Urinary bladder (tissue), 4 donors: ENCODE data around the gene KANSL1. TPM values are rescaled to one million over a fixed set of nuclear protein-coding genes. Genes with fewer than 3 reads are reported as not detected.
A peak's percentile ranks its signal among the peaks of the same experiment; 100 is the strongest.
"Not testable (repeated sequence)": the region's sequence is repeated elsewhere in the genome, so short reads cannot be mapped to it uniquely, and the experiment has no call there.

Experiments
- DNase-seq: peaks from one replicate; pipeline ENCODE4 v3.0.0-alpha.2; 2015; ENCODE audit errors: extremely low spot score
- H3K27ac ChIP-seq: one replicate; pipeline ENCODE4 v1.5.1; 2013; ENCODE audit warnings: low read depth, mild to moderate bottlenecking, moderate library complexity
- H3K36me3 ChIP-seq: one replicate; pipeline ENCODE4 v1.6.1; 2013; ENCODE audit warnings: mild to moderate bottlenecking, moderate library complexity; ENCODE audit not compliant: insufficient read depth
- H3K4me1 ChIP-seq: one replicate; pipeline ENCODE4 v1.6.1; 2013; ENCODE audit warnings: mild to moderate bottlenecking, moderate library complexity; ENCODE audit not compliant: insufficient read depth
- H3K4me3 ChIP-seq: one replicate; pipeline ENCODE4 v1.5.1; 2013; ENCODE audit warnings: low read depth, low read length
- WGBS: extraction: QIAGEN DNeasy Blood & Tissue Kit; methylation state at CpG from one replicate; pipeline ENCODE4 v1.1.7; 2013; 5-methylcytosine and 5-hydroxymethylcytosine counted together
- polyA plus RNA-seq: library from polyadenylated mRNA; stranded (reverse); fragments of 200-250 nt; gene quantifications from one replicate; pipeline ENCODE4 v1.2.3, GENCODE V29; 2013
- total RNA-seq: library from RNA; depleted of rRNA; stranded (reverse); fragments of >200 nt; gene quantifications from one replicate; pipeline ENCODE4 v1.2.3, GENCODE V29; 2014
- donor health status: healthy with polysubstance abuse.
- donor health status: healthy.

KANSL1 gene
- total and polyA plus RNA-seq, 2 donors, result 22.4 to 146 TPM

DNA sequence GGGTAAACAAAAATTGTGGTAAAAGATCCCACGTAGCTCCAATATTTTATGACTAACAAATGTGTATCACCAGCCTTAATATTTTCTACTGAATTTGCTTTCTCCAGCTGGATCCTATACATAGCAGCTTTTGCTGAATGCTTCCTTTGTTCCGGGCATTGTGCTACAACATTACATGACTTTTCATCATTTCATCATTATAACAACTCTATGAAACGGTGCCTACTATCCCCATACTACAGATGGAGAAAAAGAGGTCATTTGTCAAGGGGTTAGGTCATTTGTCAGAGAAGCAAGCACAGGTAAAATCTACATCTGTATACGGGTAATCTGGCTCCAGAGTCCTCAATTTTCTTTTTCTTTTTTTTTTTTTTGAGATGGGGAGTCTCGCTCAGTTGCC lies 74.3 kb downstream of the KANSL1 start:
- Histone ChIP-seq H3K36me3 (no peaks in the 10 kb centered on the region), H3K4me3 (no peak overlapping the region), H3K4me1 (peaks cover 10% of the 10 kb centered on the region), H3K27ac (no peak overlapping the region)
- no peak for DNase-seq
- WGBS, result 94% methylated on average over 5 of the region's 5 CpGs

DNA sequence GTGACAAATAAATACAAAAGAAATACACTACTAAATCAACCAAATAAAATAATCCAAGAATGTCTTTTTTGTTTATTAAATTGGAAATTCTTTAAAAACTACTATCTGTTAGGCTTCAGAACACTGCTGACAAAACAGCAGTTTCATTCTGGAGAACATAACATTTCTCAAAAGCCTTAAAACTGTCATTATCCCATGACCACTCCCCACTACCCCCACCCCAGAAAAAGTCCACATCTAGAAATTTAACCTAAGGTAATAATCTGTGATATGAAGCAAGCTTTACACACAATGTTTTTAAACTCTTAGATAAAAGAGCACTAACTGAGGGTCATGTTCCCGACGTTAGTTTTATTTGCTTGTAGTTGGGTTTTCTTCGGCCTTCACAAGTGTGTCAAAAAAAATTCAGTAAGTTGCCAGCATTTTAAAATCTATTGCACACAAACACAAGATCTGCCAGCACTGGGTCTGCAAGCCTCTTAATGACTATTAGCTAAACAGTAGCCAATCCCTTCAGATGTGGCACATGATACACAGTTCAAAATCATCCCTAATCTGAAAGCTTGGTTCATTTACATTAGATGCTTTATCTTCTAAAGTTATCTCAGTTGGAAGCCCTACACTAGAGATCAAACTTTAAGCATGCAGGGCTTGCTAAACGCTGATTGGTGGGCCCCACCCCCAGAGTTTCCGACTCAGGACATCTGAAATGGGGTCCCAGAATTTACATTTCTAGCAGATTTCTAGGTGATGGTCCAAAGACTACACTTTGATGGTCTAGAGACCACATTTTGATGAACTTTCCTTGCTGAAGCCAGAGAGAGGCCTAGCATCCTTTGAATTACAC lies 75.2 kb downstream of the KANSL1 start:
- DNase-seq, result no peak
- H3K27ac ChIP-seq, result no peak overlapping the region
- WGBS, result 18% methylated on average over 5 of the region's 5 CpGs
- peaks cover 8% of the 10 kb centered on the region for H3K4me1 ChIP-seq
- H3K4me3 ChIP-seq, result no peak overlapping the region
- no peaks in the 10 kb centered on the region for H3K36me3 ChIP-seq

DNA sequence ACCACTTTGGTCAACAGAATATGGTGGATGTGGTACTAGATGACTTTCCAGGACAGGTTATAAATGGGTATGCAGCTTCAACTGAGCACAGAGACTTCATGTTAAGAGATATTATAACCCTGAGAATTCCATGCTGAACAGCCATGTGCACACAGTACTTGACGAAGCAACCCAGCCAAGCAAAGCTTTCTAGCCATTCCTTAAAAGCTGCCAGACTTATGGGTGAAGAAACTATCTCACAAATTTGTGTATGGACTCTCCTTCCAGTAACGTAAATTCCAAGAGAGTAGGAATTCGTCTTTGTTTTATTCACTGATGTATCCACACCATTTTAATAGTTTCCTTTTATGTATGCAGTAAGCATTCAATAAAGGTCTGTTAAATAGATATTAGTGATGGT lies 76.1 kb downstream of the KANSL1 start:
- WGBS, result 47% methylated on average over 3 of the region's 3 CpGs
- DNase-seq, result no peak
- H3K4me3 ChIP-seq, result no peak overlapping the region
- H3K27ac ChIP-seq, result no peak overlapping the region
- H3K36me3 ChIP-seq, result no peaks in the 10 kb centered on the region
- H3K4me1 ChIP-seq, result peaks cover 8% of the 10 kb centered on the region

DNA sequence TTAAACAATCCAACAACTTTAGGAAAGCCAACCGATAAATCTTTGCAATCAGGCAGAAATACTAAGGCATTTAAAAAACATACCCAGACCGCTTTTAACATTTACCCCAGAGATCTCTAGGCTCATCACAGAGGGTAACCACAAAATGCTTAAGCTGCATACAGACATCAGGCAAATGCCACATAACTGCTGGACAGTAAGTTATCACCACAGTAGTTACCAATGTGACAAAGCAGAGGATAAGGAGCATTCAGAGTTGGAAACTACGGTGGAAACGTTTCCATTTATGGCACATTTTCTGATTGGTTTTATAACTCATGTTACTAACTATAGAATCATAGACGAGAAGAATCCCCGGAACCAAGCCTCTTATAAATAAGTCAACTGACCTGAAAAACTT lies 77.5 kb downstream of the KANSL1 start:
- H3K36me3 ChIP-seq, result no peaks in the 10 kb centered on the region
- 27% methylated on average over 6 of the region's 6 CpGs for WGBS
- peaks cover 6% of the 10 kb centered on the region for H3K4me1 ChIP-seq
- no peak overlapping the region for H3K4me3 ChIP-seq
- no peak for DNase-seq
- H3K27ac ChIP-seq, result no peak overlapping the region

DNA sequence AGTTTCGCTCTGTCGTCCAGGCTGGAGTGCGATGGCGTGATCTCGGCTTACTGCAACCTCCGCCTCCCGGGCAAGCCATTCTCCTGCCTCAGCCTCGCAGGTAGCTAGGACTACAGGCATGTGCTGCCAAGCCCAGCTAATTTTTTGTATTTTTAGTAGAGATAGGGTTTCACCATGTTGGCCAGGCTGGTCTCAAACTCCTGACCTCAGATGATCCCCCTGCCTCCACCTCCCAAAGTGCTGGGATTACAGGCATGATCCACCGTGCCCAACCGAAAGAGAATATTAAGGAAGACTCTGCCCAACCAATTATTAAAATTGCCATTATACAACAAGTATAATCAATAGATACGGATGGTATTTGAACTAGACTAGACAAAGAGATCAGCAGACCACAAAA lies 82.0 kb downstream of the KANSL1 start:
- not testable (repeated sequence) for H3K4me1 ChIP-seq, DNase-seq, H3K27ac ChIP-seq, H3K4me3 ChIP-seq, H3K36me3 ChIP-seq
- 95% methylated on average over 11 of the region's 11 CpGs for WGBS

DNA sequence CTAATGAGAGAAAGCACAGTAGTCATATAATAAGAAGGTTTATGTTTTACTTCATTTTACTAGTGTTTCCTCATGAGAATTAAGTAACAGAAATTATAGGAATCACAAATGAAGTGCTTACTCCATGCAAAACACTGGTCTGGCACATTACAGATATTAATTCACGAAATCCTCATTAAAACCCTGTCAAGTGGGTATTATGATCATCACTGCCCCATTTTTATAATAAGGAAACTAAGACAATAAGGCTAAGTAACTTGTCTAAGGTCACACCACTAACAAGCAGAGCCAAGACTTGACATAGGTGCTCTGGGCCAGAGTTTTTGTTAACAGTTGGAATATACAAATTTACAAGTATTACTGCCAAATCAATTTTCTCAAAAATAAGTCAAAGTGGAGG lies 83.0 kb downstream of the KANSL1 start:
- H3K27ac ChIP-seq, result no peak overlapping the region
- DNase-seq, result no peak
- no peaks in the 10 kb centered on the region for H3K36me3 ChIP-seq
- WGBS, result 71% methylated on average over 1 of the region's 1 CpG
- H3K4me3 ChIP-seq, result no peak overlapping the region
- peaks cover 2% of the 10 kb centered on the region for H3K4me1 ChIP-seq

DNA sequence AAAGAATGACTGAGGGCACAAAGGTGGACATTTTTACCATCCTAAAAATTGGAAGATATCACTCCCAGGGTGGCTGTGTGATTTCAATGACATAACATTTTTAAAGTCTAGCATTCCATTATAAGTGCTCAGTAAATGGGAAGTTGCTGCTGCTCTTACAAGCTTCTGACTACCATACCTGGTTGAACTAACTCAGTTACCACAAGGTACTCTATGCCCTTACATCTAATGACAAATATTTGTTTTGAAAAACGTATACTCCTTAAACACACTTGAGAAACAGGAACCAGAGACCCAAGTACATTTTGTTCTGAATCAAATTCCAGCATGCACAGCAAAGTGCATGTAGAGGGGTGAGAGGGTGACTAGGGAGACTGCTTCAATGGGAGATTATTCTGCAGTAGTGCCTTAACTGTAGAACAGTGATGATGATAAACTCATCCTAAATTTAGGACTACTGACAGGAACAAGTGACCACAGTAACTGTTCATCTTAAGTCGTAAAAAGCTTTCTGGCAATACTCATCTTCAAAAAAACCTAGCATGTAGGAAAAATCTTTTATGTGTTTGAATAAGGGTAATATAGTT lies 83.5 kb downstream of the KANSL1 start:
- Histone ChIP-seq H3K4me1 (peaks cover 2% of the 10 kb centered on the region), H3K36me3 (no peaks in the 10 kb centered on the region), H3K4me3 (no peak overlapping the region), H3K27ac (no peak overlapping the region)
- 43% methylated on average over 2 of the region's 2 CpGs for WGBS
- no peak for DNase-seq

DNA sequence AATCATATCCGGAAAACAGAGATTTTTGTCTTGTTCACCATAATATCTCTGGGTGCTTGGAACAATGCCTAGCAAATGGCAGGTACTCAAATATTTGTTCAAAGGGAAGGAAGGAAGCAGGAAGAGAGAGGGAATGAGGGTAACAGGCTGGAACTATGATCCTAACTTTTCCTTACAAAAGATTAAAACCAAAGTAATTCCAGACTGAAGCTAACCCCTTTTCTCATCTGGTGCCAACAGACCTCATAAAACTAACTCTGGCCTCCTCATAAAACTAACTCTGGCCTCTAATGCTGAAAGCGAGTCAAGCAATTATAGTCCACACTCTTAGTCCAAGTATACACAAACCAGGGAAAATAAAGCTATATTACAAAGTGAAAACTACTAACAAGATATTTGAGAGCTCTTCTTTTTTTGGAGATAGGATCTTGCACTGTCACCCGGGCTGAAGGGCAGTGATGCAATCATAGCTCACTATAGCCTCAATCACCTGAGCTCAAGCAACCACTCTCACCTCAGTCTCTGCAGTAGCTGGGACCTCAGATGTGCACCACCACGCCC lies 84.6 kb downstream of the KANSL1 start:
- 25% methylated on average over 4 of the region's 4 CpGs for WGBS
- peaks cover 2% of the 10 kb centered on the region for H3K4me1 ChIP-seq
- peak; percentile 49 for DNase-seq
- H3K27ac ChIP-seq, result no peak overlapping the region
- no peaks in the 10 kb centered on the region for H3K36me3 ChIP-seq
- no peak overlapping the region for H3K4me3 ChIP-seq

DNA sequence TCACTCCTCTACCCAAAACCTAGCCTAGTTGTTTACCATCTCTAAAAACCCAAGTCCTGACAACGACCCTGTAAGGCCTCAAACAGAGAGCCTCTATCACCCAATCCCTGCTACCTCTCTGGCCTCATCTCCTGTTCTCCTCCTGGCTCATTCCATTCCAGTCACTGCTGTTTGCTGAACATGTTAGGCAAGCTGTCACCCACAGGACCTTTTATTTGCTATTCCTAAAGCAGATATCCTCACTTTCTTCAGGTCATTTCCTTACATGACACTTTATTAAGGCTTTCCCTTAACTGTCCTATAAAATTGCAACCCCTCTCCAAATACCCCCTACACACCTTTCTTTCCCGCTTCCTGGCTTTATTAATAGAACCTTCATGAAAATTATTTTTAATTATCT lies 85.1 kb downstream of the KANSL1 start:
- no peak overlapping the region for H3K4me3 ChIP-seq
- peaks cover 2% of the 10 kb centered on the region for H3K4me1 ChIP-seq
- no peak overlapping the region for H3K27ac ChIP-seq

DNA sequence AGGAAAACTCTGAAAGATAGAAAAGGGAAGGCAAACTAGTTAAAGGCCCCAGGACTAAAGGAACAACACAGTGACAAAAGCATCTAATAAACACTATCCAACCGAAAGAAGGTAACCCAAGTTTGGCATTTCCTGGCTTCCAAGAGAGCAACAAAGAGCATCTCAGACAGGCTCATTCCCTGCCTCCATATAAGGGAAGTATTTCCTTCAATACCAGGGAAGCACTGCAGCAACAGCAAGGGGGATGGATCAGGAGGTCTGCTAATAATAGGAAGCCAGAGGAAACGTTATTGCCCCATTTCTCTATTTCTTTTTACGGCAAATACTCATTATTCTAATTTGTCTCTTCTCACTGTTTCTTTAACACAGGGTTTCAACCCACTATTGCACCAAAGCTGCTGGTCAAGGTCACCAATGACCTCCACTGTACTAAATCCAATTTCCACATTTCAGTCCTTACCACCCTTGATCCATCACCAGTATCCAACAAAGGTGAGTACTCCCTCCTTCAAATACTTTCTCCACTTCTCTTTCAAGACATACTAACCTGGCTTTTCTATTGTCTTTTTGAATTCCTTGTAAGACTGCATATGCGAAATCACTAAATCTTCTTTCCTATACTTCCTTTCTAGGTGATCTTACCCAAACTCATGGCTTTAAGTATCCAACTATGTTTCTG lies 86.1 kb downstream of the KANSL1 start:
- H3K27ac ChIP-seq, result peak overlapping the region; percentile 23
- WGBS, result 65% methylated on average over 4 of the region's 4 CpGs
- no peaks in the 10 kb centered on the region for H3K36me3 ChIP-seq
- H3K4me3 ChIP-seq, result no peak overlapping the region
- DNase-seq, result no peak
- H3K4me1 ChIP-seq, result peaks cover 2% of the 10 kb centered on the region

More for the DNA sequence above, 85.1 kb downstream of the KANSL1 start:
- no peak for DNase-seq
- H3K36me3 ChIP-seq, result no peaks in the 10 kb centered on the region
- 57% methylated on average over 2 of the region's 2 CpGs for WGBS

DNA sequence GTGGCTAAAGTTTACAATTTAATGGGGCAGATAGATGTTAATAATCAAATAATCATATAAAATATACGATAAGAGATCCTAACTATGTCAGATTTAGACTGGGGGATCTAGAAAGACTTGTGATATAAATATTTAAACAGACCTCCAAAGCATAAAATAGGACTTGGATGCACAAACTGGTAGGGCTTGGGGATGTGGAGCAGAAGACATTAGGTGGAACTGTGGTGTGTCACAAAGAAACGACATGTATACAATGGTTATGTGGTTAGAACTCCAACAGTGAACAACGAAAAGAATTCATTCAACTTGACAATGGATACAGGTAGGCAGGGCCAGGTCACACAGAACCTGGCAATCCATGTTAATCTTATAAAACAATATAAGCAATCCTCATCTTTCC lies 90.4 kb downstream of the KANSL1 start:
- not testable (repeated sequence) for H3K36me3 ChIP-seq, H3K27ac ChIP-seq, H3K4me1 ChIP-seq, H3K4me3 ChIP-seq, DNase-seq
- WGBS, result 53% methylated on average over 3 of the region's 3 CpGs

DNA sequence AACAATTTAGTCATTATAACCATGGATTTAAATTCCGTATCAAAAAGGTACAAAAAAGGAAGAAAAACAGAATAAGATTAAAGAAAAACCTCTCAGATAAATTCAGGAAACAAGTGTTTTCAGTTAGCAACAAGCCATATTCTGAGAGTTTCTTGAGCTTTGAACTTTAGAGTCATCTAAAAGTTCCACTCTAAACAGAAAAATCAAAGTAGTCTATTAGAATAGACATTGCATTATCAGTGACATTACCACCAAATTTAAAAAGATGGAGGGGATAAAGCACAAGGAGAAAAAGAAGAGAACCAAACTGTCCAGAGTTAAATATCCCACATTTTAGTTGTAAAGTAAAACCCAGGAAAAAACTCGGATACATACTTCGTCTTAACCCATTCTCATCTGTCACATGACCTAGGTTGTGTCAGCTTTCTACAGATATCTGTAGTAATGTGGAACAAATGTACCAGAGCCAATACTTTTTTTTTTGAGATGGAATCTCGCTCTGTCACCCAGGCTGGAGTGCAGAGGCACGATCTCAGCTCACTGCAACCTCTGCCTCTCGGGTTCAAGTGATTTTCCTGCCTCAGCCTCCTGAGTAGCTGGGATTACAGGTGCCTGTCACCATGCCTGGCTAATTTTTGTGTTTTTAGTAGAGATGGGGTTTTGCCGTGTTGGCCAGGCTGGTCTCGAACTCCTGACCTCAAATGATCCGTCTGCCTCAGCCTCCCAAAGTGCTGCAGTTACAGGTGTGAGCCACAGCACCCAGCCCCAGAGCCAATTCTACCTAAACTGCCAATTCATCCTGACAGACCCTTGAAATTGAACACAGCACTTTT lies 91.2 kb downstream of the KANSL1 start:
- 55% methylated on average over 9 of the region's 9 CpGs for WGBS
- H3K4me1 ChIP-seq, H3K4me3 ChIP-seq, H3K36me3 ChIP-seq, H3K27ac ChIP-seq, DNase-seq: not testable (repeated sequence)

DNA sequence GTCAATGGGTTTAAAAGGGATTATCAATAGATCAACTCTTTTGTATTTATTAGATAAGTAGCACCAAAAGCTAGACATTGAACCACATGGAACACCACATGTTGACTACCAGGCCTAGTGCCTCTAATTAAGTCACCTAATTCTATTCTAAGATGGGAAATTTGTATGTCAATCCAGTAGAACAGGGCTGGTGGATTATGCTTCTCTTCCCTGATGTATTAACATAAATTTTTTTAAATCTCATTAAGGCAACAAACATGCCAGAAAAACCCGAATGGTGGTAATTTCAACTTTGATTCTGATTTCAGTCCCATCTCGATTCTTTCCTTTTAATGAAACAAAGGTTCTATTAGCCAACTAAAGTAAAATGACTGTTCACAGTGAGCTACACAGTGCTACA lies 92.6 kb downstream of the KANSL1 start:
- H3K27ac ChIP-seq, result no peak overlapping the region
- WGBS, result 61% methylated on average over 2 of the region's 2 CpGs
- no peak for DNase-seq
- no peaks in the 10 kb centered on the region for H3K4me1 ChIP-seq
- H3K36me3 ChIP-seq, result no peaks in the 10 kb centered on the region
- no peak overlapping the region for H3K4me3 ChIP-seq
